ENCODE measurements around the gene AANAT. TPM values are rescaled to one million over a fixed set of nuclear protein-coding genes. Genes with fewer than 3 reads are reported as not detected.
A peak's percentile ranks its signal among the peaks of the same experiment; 100 is the strongest.

AANAT gene
- total and polyA plus RNA-seq, 4 experiments from 2014 or later: not detected

DNA sequence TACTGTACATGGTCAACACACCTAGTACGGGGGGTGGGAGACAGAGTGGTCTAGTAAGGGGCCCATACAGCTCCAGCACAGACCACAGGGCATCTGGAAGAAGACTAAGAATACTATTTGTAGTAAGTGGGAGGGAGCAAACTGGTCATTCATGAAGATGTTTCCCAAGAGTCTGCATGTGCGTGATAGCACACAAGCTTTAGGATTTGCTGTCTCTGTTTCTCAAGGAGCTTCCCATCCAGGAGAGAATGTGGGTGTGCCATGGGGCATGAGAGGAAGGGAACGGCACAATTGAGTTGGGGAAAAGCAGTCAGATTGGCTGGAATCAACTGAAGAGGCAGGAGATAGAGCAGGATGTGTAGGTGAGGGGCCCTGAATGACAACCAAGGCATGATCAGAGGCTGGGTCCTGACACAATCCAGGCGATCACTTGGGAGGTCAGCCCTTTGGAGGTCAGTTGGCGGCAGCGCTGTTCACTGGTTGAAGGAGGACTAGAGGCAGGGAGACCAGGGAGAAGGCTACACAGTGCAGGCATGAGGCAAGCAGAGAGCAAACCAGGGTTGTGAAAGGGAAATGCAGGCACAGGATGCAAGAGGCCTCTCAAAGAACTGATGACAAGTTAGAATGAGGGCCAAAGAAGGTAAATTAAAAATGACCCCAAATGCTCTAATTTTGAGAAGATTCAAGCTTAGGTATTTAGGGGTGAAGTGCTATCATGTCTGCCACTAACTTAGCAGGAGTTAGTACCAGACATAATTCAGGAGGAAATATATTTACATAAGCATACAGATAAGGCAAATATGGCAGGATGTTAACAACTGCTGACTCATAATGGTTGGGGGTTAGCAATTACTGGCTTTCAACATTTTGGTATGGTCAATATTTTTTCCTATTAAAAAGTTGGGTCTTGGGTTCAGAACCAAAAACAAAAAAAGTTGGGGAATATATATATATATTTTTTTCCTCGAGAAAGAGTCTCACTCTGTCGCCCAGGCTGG lies 24.8 kb upstream of the AANAT start:
- Histone ChIP-seq H3K9me3 (ENCODE audit: control insufficient read depth in 1 of 2, low read length in 2 of 2) (no peaks in the 10 kb centered on the region), H3K36me3 (ENCODE audit: insufficient read depth, low read length) (no peaks in the 10 kb centered on the region), H3K27me3 (ENCODE audit: insufficient read depth, low read length) (no peaks in the 10 kb centered on the region), H3K4me3 (ENCODE audit: low read length in 2 of 2) (no peak overlapping the region), H3K4me1 (ENCODE audit: insufficient read depth, low read length) (peaks cover 16% of the 10 kb centered on the region), H3K27ac (ENCODE audit: low read depth, low read length) (no peak overlapping the region)
- Mint-ChIP-seq H3K9me3 (no peaks in the 10 kb centered on the region), H3K4me1 (peaks cover 31 to 81% (median 55%) of the 10 kb centered on the region in 4 donors), H3K27me3 (no peaks in the 10 kb centered on the region), H3K36me3 (peaks cover 7 to 9% of the 10 kb centered on the region in 2 donors), H3K4me3 (peak overlapping the region in 2 of 8 donors; percentile 12 to 54), H3K27ac (peak overlapping the region in 1 of 7 donors; percentile 64)
- intact Hi-C loops (cut with micrococcal nuclease): no loop called here
- ChIA-PET CTCF (ENCODE audit: partially characterized antibody) (interaction anchor here (0.7 kb wide), 1 partner anchor 11 kb away, joined by 3 read pairs; no protein-coding TSS in a partner anchor), POLR2A (ENCODE audit: partially characterized antibody) (interaction anchor here (1.5 kb wide), 1 partner anchor 10 kb away, joined by 6 read pairs; no protein-coding TSS in a partner anchor)
- DNase-seq: no peak

DNA sequence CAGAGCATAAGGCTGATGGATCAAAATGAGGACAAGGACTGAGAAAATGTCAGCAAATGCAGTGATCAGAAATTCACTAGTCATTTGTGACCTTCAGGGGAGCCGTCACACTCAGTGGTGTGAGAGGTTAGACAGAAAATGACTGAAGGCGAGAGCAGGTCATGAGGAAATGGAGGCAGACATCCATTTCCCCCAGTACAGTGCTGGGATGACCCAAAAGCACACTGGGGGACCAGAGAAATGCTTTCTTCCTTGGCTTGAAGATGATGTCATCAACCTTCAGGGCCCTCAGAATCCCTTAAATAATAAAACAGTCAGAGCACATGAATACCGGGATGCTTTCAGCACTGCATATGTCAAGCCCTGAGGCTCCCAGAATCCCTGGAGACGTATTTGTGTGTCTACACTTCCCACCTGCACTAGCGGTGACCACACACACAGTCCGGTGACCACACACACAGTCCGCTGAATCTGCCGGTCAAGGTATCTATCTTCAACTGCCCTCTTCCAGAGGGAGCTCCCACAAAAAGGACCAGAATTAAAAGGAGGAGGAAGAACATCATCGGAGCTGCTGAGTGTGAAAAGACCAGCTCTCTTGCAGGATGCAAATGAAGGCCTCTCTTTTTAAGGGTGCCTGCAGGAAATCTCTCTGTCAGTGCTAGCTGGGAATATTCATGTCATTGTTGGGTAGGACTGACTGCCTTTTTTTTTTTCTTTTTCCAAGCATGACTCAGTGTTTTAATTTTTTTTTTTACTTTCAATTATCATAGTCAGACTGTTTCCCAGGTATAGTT lies 22.7 kb upstream of the AANAT start:
- H3K9me3 ChIP-seq (ENCODE audit: control insufficient read depth in 1 of 2, low read length in 2 of 2): no peaks in the 10 kb centered on the region
- POLR2A ChIA-PET (ENCODE audit: partially characterized antibody): interaction anchor here (0.7 to 1.5 kb wide), 2 partner anchors 8 to 53 kb away, joined by 3 to 6 read pairs; no protein-coding TSS in a partner anchor
- H3K36me3 ChIP-seq (ENCODE audit: insufficient read depth, low read length): no peaks in the 10 kb centered on the region
- no peaks in the 10 kb centered on the region for H3K27me3 ChIP-seq (ENCODE audit: insufficient read depth, low read length)
- Mint-ChIP-seq H3K9me3 (no peaks in the 10 kb centered on the region), H3K4me1 (peaks cover 28 to 79% (median 54%) of the 10 kb centered on the region in 4 donors), H3K4me3 (no peak overlapping the region), H3K36me3 (peaks cover 5 to 7% of the 10 kb centered on the region in 2 donors), H3K27ac (no peak overlapping the region), H3K27me3 (no peaks in the 10 kb centered on the region)
- H3K4me1 ChIP-seq (ENCODE audit: insufficient read depth, low read length): peaks cover 16% of the 10 kb centered on the region
- CTCF ChIA-PET (ENCODE audit: partially characterized antibody): interaction anchor here (1.2 kb wide), 1 partner anchor 141 kb away, joined by 4 read pairs; no protein-coding TSS in a partner anchor
- no peak overlapping the region for H3K4me3 ChIP-seq (ENCODE audit: low read length in 2 of 2)
- no peak overlapping the region for H3K27ac ChIP-seq (ENCODE audit: low read depth, low read length)
- DNase-seq: no peak
- intact Hi-C loops (cut with micrococcal nuclease): no loop called here

DNA sequence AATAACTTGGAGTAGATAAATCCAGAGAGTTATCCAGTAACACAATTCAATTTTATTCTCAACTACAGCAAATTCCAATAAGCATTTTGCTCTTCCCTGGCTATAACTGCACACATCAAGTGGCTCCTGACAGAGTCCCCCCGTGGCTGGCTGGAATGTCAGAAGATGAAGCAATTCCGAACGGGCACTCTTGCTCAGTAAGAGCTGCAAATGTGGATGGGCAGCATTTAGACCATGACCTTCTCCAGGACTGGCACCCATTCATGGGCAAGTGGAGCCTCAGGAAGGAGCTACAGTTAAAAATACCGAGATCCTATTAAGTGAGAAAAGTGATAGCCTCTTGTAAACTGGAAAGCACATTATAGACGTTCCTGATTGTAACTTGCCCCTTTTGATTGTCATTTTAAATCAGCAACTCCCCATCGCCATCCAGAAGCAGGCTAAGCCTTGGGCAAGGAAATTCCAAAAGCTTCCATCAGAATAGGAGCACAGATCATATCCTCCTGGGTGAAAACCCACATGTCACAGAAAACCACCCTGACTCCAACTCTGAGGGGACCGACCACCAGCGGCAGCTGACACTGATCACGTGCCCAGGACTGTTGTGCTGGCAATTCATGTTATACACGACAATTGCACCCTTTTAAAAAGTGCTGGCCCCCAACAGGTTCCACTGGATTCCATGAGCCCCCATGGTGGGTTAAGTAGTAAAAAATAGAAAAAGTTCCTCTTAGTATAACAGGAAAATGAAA lies 21.5 kb upstream of the AANAT start:
- Mint-ChIP-seq H3K4me1 (peaks cover 29 to 84% (median 56%) of the 10 kb centered on the region in 4 donors), H3K36me3 (peaks cover 2 to 7% of the 10 kb centered on the region in 2 donors), H3K9me3 (no peaks in the 10 kb centered on the region), H3K27me3 (no peaks in the 10 kb centered on the region), H3K27ac (peak overlapping the region in 2 of 7 donors; percentile 3 to 49), H3K4me3 (peak overlapping the region in 2 of 8 donors; percentile 15 to 57)
- POLR2A ChIA-PET (ENCODE audit: partially characterized antibody): interaction anchor here (0.6 to 0.7 kb wide), 2 partner anchors 52 to 179 kb away, joined by 3 read pairs; no protein-coding TSS in a partner anchor
- no peaks in the 10 kb centered on the region for H3K9me3 ChIP-seq (ENCODE audit: control insufficient read depth in 1 of 2, low read length in 2 of 2)
- no peak for DNase-seq
- CTCF ChIA-PET (ENCODE audit: partially characterized antibody): interaction anchor here (0.6 kb wide), 1 partner anchor 48 kb away, joined by 3 read pairs; no protein-coding TSS in a partner anchor
- H3K4me1 ChIP-seq (ENCODE audit: insufficient read depth, low read length): peaks cover 17% of the 10 kb centered on the region
- H3K27me3 ChIP-seq (ENCODE audit: insufficient read depth, low read length): no peaks in the 10 kb centered on the region
- no peak overlapping the region for H3K27ac ChIP-seq (ENCODE audit: low read depth, low read length)
- no peaks in the 10 kb centered on the region for H3K36me3 ChIP-seq (ENCODE audit: insufficient read depth, low read length)
- intact Hi-C loops (cut with micrococcal nuclease): no loop called here
- H3K4me3 ChIP-seq (ENCODE audit: low read length in 2 of 2): no peak overlapping the region

- no peak overlapping the region for H3K27ac Mint-ChIP-seq
- intact Hi-C loops (cut with micrococcal nuclease): no loop called here
- ChIA-PET CTCF (ENCODE audit: partially characterized antibody) (no interaction called here), POLR2A (ENCODE audit: partially characterized antibody) (no interaction called here)
- H3K4me3 ChIP-seq (ENCODE audit: low read length in 2 of 2): no peak overlapping the region
- no peaks in the 10 kb centered on the region for H3K36me3 ChIP-seq (ENCODE audit: insufficient read depth, low read length)
- no peak overlapping the region for H3K27ac ChIP-seq (ENCODE audit: low read depth, low read length)
- H3K36me3 Mint-ChIP-seq: peaks cover 2 to 7% of the 10 kb centered on the region in 2 donors
- no peaks in the 10 kb centered on the region for H3K9me3 Mint-ChIP-seq
- DNase-seq: no peak
- no peaks in the 10 kb centered on the region for H3K27me3 Mint-ChIP-seq
- peaks cover 32 to 86% (median 55%) of the 10 kb centered on the region in 4 donors for H3K4me1 Mint-ChIP-seq
- H3K27me3 ChIP-seq (ENCODE audit: insufficient read depth, low read length): no peaks in the 10 kb centered on the region
- peak overlapping the region in 2 of 8 donors; percentile 15 to 57 for H3K4me3 Mint-ChIP-seq
- peaks cover 23% of the 10 kb centered on the region for H3K4me1 ChIP-seq (ENCODE audit: insufficient read depth, low read length)
- H3K9me3 ChIP-seq (ENCODE audit: control insufficient read depth in 1 of 2, low read length in 2 of 2): no peaks in the 10 kb centered on the region
Observed at GRCh38 chr17:76446449-76447231, 20.8 kb upstream of the AANAT start.

GRCh38 chr17:76447931-76448652 lies 19.3 kb upstream of the AANAT start:
- Histone ChIP-seq H3K4me3 (ENCODE audit: low read length in 2 of 2) (no peak overlapping the region), H3K27ac (ENCODE audit: low read depth, low read length) (no peak overlapping the region), H3K9me3 (ENCODE audit: control insufficient read depth in 1 of 2, low read length in 2 of 2) (no peaks in the 10 kb centered on the region), H3K4me1 (ENCODE audit: insufficient read depth, low read length) (peaks cover 24% of the 10 kb centered on the region), H3K36me3 (ENCODE audit: insufficient read depth, low read length) (no peaks in the 10 kb centered on the region), H3K27me3 (ENCODE audit: insufficient read depth, low read length) (no peaks in the 10 kb centered on the region)
- peaks cover 2 to 7% of the 10 kb centered on the region in 2 donors for H3K36me3 Mint-ChIP-seq
- ChIA-PET CTCF (ENCODE audit: partially characterized antibody) (interaction anchor here (1.4 to 1.5 kb wide), 2 partner anchors 13 to 149 kb away, joined by 3 to 4 read pairs; no protein-coding TSS in a partner anchor), POLR2A (ENCODE audit: partially characterized antibody) (interaction anchor here (0.9 kb wide), 1 partner anchor 34 kb away, joined by 3 read pairs; no protein-coding TSS in a partner anchor)
- peak overlapping the region in 3 of 7 donors; percentile 11 to 73 (median 18) for H3K27ac Mint-ChIP-seq
- no peak for DNase-seq
- no peaks in the 10 kb centered on the region for H3K9me3 Mint-ChIP-seq
- H3K4me1 Mint-ChIP-seq: peaks cover 30 to 83% (median 52%) of the 10 kb centered on the region in 4 donors
- H3K27me3 Mint-ChIP-seq: no peaks in the 10 kb centered on the region
- H3K4me3 Mint-ChIP-seq: peak overlapping the region in 2 of 8 donors; percentile 31 to 48
- intact Hi-C loops (cut with micrococcal nuclease): no loop called here
